SK-N-MC (cell line): ENCODE results near the gene MYBPC1.

ENCODE experiments used
- DNase-seq: peaks from one replicate; pipeline ENCODE4 v3.0.0-alpha.2; 2011; ENCODE audit warnings: low read depth, low spot score
- H3K27ac ChIP-seq: fragments of 200-600 bp; sonication (generic); 2 replicates; pipeline ENCODE4 v1.5.1; 2016; ENCODE audit warnings: mixed run types
- H3K36me3 ChIP-seq: fragments of 200-600 bp; sonication (generic); 2 replicates; pipeline ENCODE4 v1.6.1; 2017; ENCODE audit warnings: antibody characterized with exemption, low read length, mixed read lengths; ENCODE audit not compliant: insufficient read depth
- H3K4me3 ChIP-seq: fragments of 200-600 bp; sonication (generic); 2 replicates; pipeline ENCODE4 v1.5.1; 2016
- H3K9ac ChIP-seq: fragments of 200-600 bp; sonication (generic); 2 replicates; pipeline ENCODE4 v1.8.0; 2017; ENCODE audit warnings: mixed run types, mixed read lengths; ENCODE audit not compliant: insufficient read length
- H3K9me3 ChIP-seq: fragments of 200-600 bp; sonication (generic); 2 replicates; pipeline ENCODE4 v1.6.1; 2017; ENCODE audit warnings: low read depth, mild to moderate bottlenecking, antibody characterized with exemption, low read length, moderate library complexity, mixed read lengths
- EZH2 ChIP-seq: fragments of 200-600 bp; sonication (generic); IDR thresholded peaks from one replicate; pipeline ENCODE4 v1.6.1; 2017; ENCODE audit warnings: antibody characterized with exemption
- FOXP2 ChIP-seq: optimal IDR thresholded peaks from 2 replicates; pipeline ENCODE3; 2011; ENCODE audit warnings: mild to moderate bottlenecking, moderate library complexity; ENCODE audit not compliant: insufficient read depth; ENCODE audit errors: extremely low read length, control extremely low read depth
- POLR2AphosphoS5 ChIP-seq: IDR thresholded peaks from 2 replicates; pipeline ENCODE4 v1.6.1; 2012; ENCODE audit warnings: mild to moderate bottlenecking, low read depth, low read length, borderline replicate concordance

Gene MYBPC1

GRCh38 chr12:101567918-101568317 is 26.9 kb upstream of the MYBPC1 start:
- TF ChIP-seq FOXP2 (no peak), EZH2 (no peak), POLR2AphosphoS5 (no peak)
- H3K9ac ChIP-seq: no peak overlapping the region
- no peak for DNase-seq
- no peaks in the 10 kb centered on the region for H3K36me3 ChIP-seq
- H3K9me3 ChIP-seq: no peaks in the 10 kb centered on the region
- H3K27ac ChIP-seq: no peak overlapping the region
- H3K4me3 ChIP-seq: no peak overlapping the region

- no peak for TF ChIP-seq FOXP2
- TF ChIP-seq EZH2: no peak
- no peak for TF ChIP-seq POLR2AphosphoS5
- no peaks in the 10 kb centered on the region for H3K9me3 ChIP-seq
- no peak overlapping the region for H3K27ac ChIP-seq
- peak; percentile 37 for DNase-seq
- H3K4me3 ChIP-seq: peak overlapping the region; percentile 59
- no peak overlapping the region for H3K9ac ChIP-seq
- no peaks in the 10 kb centered on the region for H3K36me3 ChIP-seq
Measured at GRCh38 chr12:101570047-101570446, 24.7 kb upstream of the MYBPC1 start.

- DNase-seq: no peak
- no peak overlapping the region for H3K27ac ChIP-seq
Measured at GRCh38 chr12:101571105-101571504, 23.7 kb upstream of the MYBPC1 start.

GRCh38 chr12:101573743-101574142 is 21.0 kb upstream of the MYBPC1 start:
- DNase-seq: no peak
- H3K9ac ChIP-seq: no peak overlapping the region
- no peak overlapping the region for H3K27ac ChIP-seq
- no peak overlapping the region for H3K4me3 ChIP-seq
- no peaks in the 10 kb centered on the region for H3K36me3 ChIP-seq
- TF ChIP-seq FOXP2: no peak
- no peak for TF ChIP-seq EZH2
- no peaks in the 10 kb centered on the region for H3K9me3 ChIP-seq

More at GRCh38 chr12:101571105-101571504, 23.7 kb upstream of the MYBPC1 start:
- no peaks in the 10 kb centered on the region for H3K9me3 ChIP-seq
- no peaks in the 10 kb centered on the region for H3K36me3 ChIP-seq
- no peak overlapping the region for H3K4me3 ChIP-seq
- H3K9ac ChIP-seq: no peak overlapping the region
- TF ChIP-seq FOXP2: no peak
- TF ChIP-seq EZH2: no peak
- TF ChIP-seq POLR2AphosphoS5: no peak

- DNase-seq: no peak
- no peaks in the 10 kb centered on the region for H3K36me3 ChIP-seq
- no peak overlapping the region for H3K4me3 ChIP-seq
- H3K9me3 ChIP-seq: no peaks in the 10 kb centered on the region
- no peak overlapping the region for H3K9ac ChIP-seq
- TF ChIP-seq EZH2: no peak
- TF ChIP-seq FOXP2: no peak
- TF ChIP-seq POLR2AphosphoS5: no peak
- no peak overlapping the region for H3K27ac ChIP-seq
Measured at GRCh38 chr12:101578417-101578816, 16.4 kb upstream of the MYBPC1 start.

GRCh38 chr12:101581190-101581589 is 13.6 kb upstream of the MYBPC1 start:
- H3K4me3 ChIP-seq: no peak overlapping the region
- DNase-seq: no peak
- TF ChIP-seq FOXP2 (no peak), EZH2 (no peak), POLR2AphosphoS5 (no peak)
- no peaks in the 10 kb centered on the region for H3K9me3 ChIP-seq
- H3K27ac ChIP-seq: no peak overlapping the region
- H3K9ac ChIP-seq: no peak overlapping the region
- H3K36me3 ChIP-seq: no peaks in the 10 kb centered on the region

- H3K9ac ChIP-seq: no peak overlapping the region
- DNase-seq: no peak
- no peaks in the 10 kb centered on the region for H3K9me3 ChIP-seq
- no peak overlapping the region for H3K4me3 ChIP-seq
- TF ChIP-seq POLR2AphosphoS5 (no peak), FOXP2 (no peak), EZH2 (no peak)
- H3K36me3 ChIP-seq: no peaks in the 10 kb centered on the region
- no peak overlapping the region for H3K27ac ChIP-seq
Measured at GRCh38 chr12:101582937-101583336, 11.8 kb upstream of the MYBPC1 start.

- Histone ChIP-seq H3K27ac (no peak overlapping the region), H3K4me3 (no peak overlapping the region), H3K9ac (no peak overlapping the region), H3K36me3 (no peaks in the 10 kb centered on the region), H3K9me3 (no peaks in the 10 kb centered on the region)
- no peak for TF ChIP-seq FOXP2
- no peak for TF ChIP-seq POLR2AphosphoS5
- TF ChIP-seq EZH2: no peak
- no peak for DNase-seq
Measured at GRCh38 chr12:101590383-101590782, 4.4 kb upstream of the MYBPC1 start.

- Histone ChIP-seq H3K27ac (no peak overlapping the region), H3K9me3 (no peaks in the 10 kb centered on the region), H3K36me3 (no peaks in the 10 kb centered on the region), H3K4me3 (no peak overlapping the region), H3K9ac (no peak overlapping the region)
- TF ChIP-seq POLR2AphosphoS5 (no peak), EZH2 (no peak), FOXP2 (no peak)
- DNase-seq: no peak
Measured at GRCh38 chr12:101591781-101592180, 3.0 kb upstream of the MYBPC1 start.
